Neutrophil (primary cell): ENCODE data around the gene HK1.
A peak's percentile ranks its signal among the peaks of the same experiment; 100 is the strongest.

Source experiments
- H3K27ac ChIP-seq: fragments of 200-600 bp; sonication (generic); 2 replicates; pipeline ENCODE4 v1.5.1; 2016; ENCODE audit warnings: mild to moderate bottlenecking, moderate library complexity
- H3K27me3 ChIP-seq: fragments of 200-600 bp; sonication (generic); 2 replicates; pipeline ENCODE4 v1.6.0; 2016; ENCODE audit warnings: mild to moderate bottlenecking
- H3K36me3 ChIP-seq: fragments of 200-600 bp; sonication (generic); 2 replicates; pipeline ENCODE4 v1.5.1; 2017
- H3K4me1 ChIP-seq, 2 experiments: fragments of 200-600 bp in 1 of 2; sonication (generic) in 1 of 2; 1 replicate in 1 of 2; 2 replicates in 1 of 2; pipeline versions ENCODE4 v1.5.1 to v1.6.1; 2013 to 2016; ENCODE audit warnings: low read depth in 1 of 2, low read length in 1 of 2, mild to moderate bottlenecking in 1 of 2, moderate library complexity in 1 of 2; ENCODE audit not compliant: control insufficient read depth in 1 of 2, insufficient read depth in 1 of 2
- H3K4me3 ChIP-seq, 2 experiments: fragments of 200-600 bp in 1 of 2; sonication (generic) in 1 of 2; 1 replicate in 1 of 2; 2 replicates in 1 of 2; pipeline ENCODE4 v1.5.1; 2013 to 2016; ENCODE audit warnings: low read depth in 1 of 2, low read length in 1 of 2, mild to moderate bottlenecking in 1 of 2, moderate library complexity in 1 of 2
- H3K9me3 ChIP-seq: fragments of 200-600 bp; sonication (generic); 2 replicates; pipeline ENCODE4 v1.5.1; 2016
- CTCF ChIP-seq: fragments of 200-600 bp; sonication (generic); IDR thresholded peaks from 2 replicates; pipeline ENCODE4 v1.5.1; 2016; ENCODE audit warnings: antibody characterized with exemption

Gene HK1

GRCh38 chr10:69278446-69278963 lies at the start of gene HK1:
Gene HK1 (plus strand): TSS chr10:69278496.
- H3K27me3 ChIP-seq, result no peaks in the 10 kb centered on the region
- H3K4me3 ChIP-seq, result no peak within 1 kb of the TSS
- no peaks in the 10 kb centered on the region for H3K4me1 ChIP-seq
- no peak for TF ChIP-seq CTCF
- H3K27ac ChIP-seq, result no peak within 1 kb of the TSS
- no peaks in the 10 kb centered on the region for H3K9me3 ChIP-seq
- no peaks in the 10 kb centered on the region for H3K36me3 ChIP-seq

- TF ChIP-seq CTCF, result no peak
- Histone ChIP-seq H3K27ac (no peak overlapping the region), H3K4me3 (peak overlapping the region in 1 of 2 experiments; percentile 34), H3K27me3 (no peaks in the 10 kb centered on the region), H3K36me3 (no peaks in the 10 kb centered on the region), H3K4me1 (peaks cover 8% of the 10 kb centered on the region in 2 experiments), H3K9me3 (no peaks in the 10 kb centered on the region)
Observed at GRCh38 chr10:69229616-69229916, 48.7 kb upstream of the HK1 start.

- Histone ChIP-seq H3K9me3 (no peaks in the 10 kb centered on the region), H3K4me3 (no peak overlapping the region), H3K36me3 (no peaks in the 10 kb centered on the region), H3K4me1 (peaks cover 8% of the 10 kb centered on the region in 2 experiments), H3K27me3 (no peaks in the 10 kb centered on the region), H3K27ac (no peak overlapping the region)
- no peak for TF ChIP-seq CTCF
Observed at GRCh38 chr10:69230128-69230527, 48.2 kb upstream of the HK1 start.

- no peaks in the 10 kb centered on the region for H3K36me3 ChIP-seq
- no peak overlapping the region for H3K4me3 ChIP-seq
- H3K27me3 ChIP-seq, result no peaks in the 10 kb centered on the region
- H3K4me1 ChIP-seq, result peaks cover 8% of the 10 kb centered on the region in 2 experiments
- no peaks in the 10 kb centered on the region for H3K9me3 ChIP-seq
- no peak for TF ChIP-seq CTCF
- H3K27ac ChIP-seq, result no peak overlapping the region
Observed at GRCh38 chr10:69232252-69232651, 46.0 kb upstream of the HK1 start.

- Histone ChIP-seq H3K27me3 (no peaks in the 10 kb centered on the region), H3K4me3 (no peak overlapping the region), H3K4me1 (peaks cover 8 to 13% of the 10 kb centered on the region in 2 experiments), H3K9me3 (no peaks in the 10 kb centered on the region), H3K27ac (no peak overlapping the region), H3K36me3 (no peaks in the 10 kb centered on the region)
- TF ChIP-seq CTCF, result no peak
Observed at GRCh38 chr10:69232736-69233480, 45.4 kb upstream of the HK1 start.
